Trophoblast cell (in vitro differentiated cells and primary cell): ENCODE data around the gene LGALS8.

Experiments used
- DNase-seq, 2 donors: peaks; one replicate each; pipeline ENCODE4 v3.0.0-alpha.2; 2016
- H2AFZ ChIP-seq: 2 replicates; pipeline ENCODE4 v1.6.1; 2013; ENCODE audit warnings: low read length, moderate library complexity, mild to moderate bottlenecking; ENCODE audit not compliant: insufficient read depth, poor library complexity
- H2AK5ac ChIP-seq: 2 replicates; pipeline ENCODE4 v1.6.1; 2013; ENCODE audit warnings: mild to moderate bottlenecking, low read length
- H2BK120ac ChIP-seq: 2 replicates; pipeline ENCODE4 v1.6.1; 2013; ENCODE audit warnings: low read length, mild to moderate bottlenecking, moderate library complexity; ENCODE audit not compliant: insufficient read depth, poor library complexity
- H2BK12ac ChIP-seq: 2 replicates; pipeline ENCODE4 v1.6.1; 2013; ENCODE audit warnings: mild to moderate bottlenecking, low read length, moderate library complexity
- H2BK5ac ChIP-seq: 2 replicates; pipeline ENCODE4 v1.6.1; 2013; ENCODE audit warnings: low read length, low read depth, moderate library complexity, mild to moderate bottlenecking; ENCODE audit not compliant: poor library complexity
- H3K14ac ChIP-seq: 2 replicates; pipeline ENCODE4 v1.6.1; 2013; ENCODE audit warnings: mild to moderate bottlenecking, low read length
- H3K18ac ChIP-seq: 2 replicates; pipeline ENCODE4 v1.6.1; 2013; ENCODE audit warnings: mild to moderate bottlenecking, low read length
- H3K23ac ChIP-seq: 2 replicates; pipeline ENCODE4 v1.6.1; 2013; ENCODE audit warnings: low read length
- H3K27ac ChIP-seq: 2 replicates; pipeline ENCODE4 v1.5.1; 2013; ENCODE audit warnings: low read depth, mild to moderate bottlenecking, inconsistent platforms, low read length, moderate library complexity
- H3K27me3 ChIP-seq: 2 replicates; pipeline ENCODE4 v1.6.1; 2013; ENCODE audit warnings: inconsistent platforms, mild to moderate bottlenecking, low read length, moderate library complexity; ENCODE audit not compliant: insufficient read depth
- H3K36me3 ChIP-seq, 2 experiments: 1 replicate in 1 of 2; 2 replicates in 1 of 2; pipeline ENCODE4 v1.6.1; 2013; ENCODE audit warnings: low read length in 2 of 2, mild to moderate bottlenecking in 2 of 2, moderate library complexity in 1 of 2; ENCODE audit not compliant: insufficient read depth in 2 of 2, control insufficient read depth in 1 of 2
- H3K4ac ChIP-seq: 2 replicates; pipeline ENCODE4 v1.6.1; 2013; ENCODE audit warnings: low read depth, mild to moderate bottlenecking, low read length, moderate library complexity
- H3K4me1 ChIP-seq, 2 experiments: 1 replicate in 1 of 2; 2 replicates in 1 of 2; pipeline ENCODE4 v1.6.1; 2013; ENCODE audit warnings: low read length in 2 of 2, mild to moderate bottlenecking in 2 of 2, moderate library complexity in 1 of 2; ENCODE audit not compliant: insufficient read depth in 2 of 2, control insufficient read depth in 1 of 2
- H3K4me2 ChIP-seq: 2 replicates; pipeline ENCODE4 v1.6.1; 2013; ENCODE audit warnings: inconsistent platforms, mild to moderate bottlenecking, low read length, moderate library complexity
- H3K4me3 ChIP-seq: 2 replicates; pipeline ENCODE4 v1.5.1; 2013; ENCODE audit warnings: mild to moderate bottlenecking, low read depth, low read length, inconsistent platforms
- H3K79me1 ChIP-seq: one replicate; pipeline ENCODE4 v1.6.1; 2013; ENCODE audit warnings: low read length
- H3K79me2 ChIP-seq: 2 replicates; pipeline ENCODE4 v1.6.1; 2013; ENCODE audit warnings: low read length, mild to moderate bottlenecking; ENCODE audit not compliant: control insufficient read depth, insufficient read depth, poor library complexity
- H3K9ac ChIP-seq: 2 replicates; pipeline ENCODE4 v1.6.1; 2013; ENCODE audit warnings: mild to moderate bottlenecking, low read length
- H3K9me3 ChIP-seq: 2 replicates; pipeline ENCODE4 v1.6.1; 2013; ENCODE audit warnings: low read depth, mild to moderate bottlenecking, control low read depth, inconsistent platforms, low read length; ENCODE audit not compliant: insufficient read depth
- H4K12ac ChIP-seq: 2 replicates; pipeline ENCODE4 v1.6.1; 2013; ENCODE audit warnings: low read depth, mild to moderate bottlenecking, low read length, moderate library complexity
- H4K8ac ChIP-seq: 2 replicates; pipeline ENCODE4 v1.6.1; 2013; ENCODE audit warnings: low read depth, mild to moderate bottlenecking, low read length, moderate library complexity
- H4K91ac ChIP-seq: one replicate; pipeline ENCODE4 v1.6.1; 2013; ENCODE audit warnings: low read depth, mild to moderate bottlenecking, low read length, moderate library complexity
- WGBS: extraction: QIAGEN DNeasy Blood & Tissue Kit; methylation state at CpG from one replicate; pipeline ENCODE4 v1.1.7; 2013; ENCODE audit warnings: missing lambda C conversion rate; ENCODE audit not compliant: insufficient read length, insufficient coverage; ENCODE audit errors: extremely low coverage; 5-methylcytosine and 5-hydroxymethylcytosine counted together

Gene LGALS8

DNA sequence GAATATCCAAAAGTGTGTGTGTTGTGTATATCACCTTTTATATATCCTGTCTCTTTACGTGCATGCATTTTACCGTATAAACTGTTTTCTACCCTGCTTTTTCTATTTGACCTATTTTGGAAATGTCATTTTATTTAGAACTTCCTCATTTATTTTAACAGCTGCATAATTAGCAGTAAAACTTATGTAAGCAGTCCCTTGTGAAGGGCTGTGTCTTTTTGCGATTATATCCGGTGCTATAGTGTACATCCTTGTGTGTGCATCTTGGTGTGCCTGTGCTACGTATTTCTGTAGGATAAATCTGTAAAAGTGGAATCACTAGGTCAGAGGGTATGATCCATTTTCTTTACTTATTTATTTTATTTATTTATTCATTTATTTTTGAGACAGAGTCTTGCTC, 7.2 kb downstream of the LGALS8 start:
- Histone ChIP-seq H3K79me1 (no peaks in the 10 kb centered on the region), H3K14ac (no peak overlapping the region), H3K18ac (no peak overlapping the region), H3K27me3 (no peaks in the 10 kb centered on the region), H2BK12ac (no peak overlapping the region), H2BK120ac (no peak overlapping the region), H3K27ac (no peak overlapping the region), H3K4me1 (peaks cover 0 to 5% of the 10 kb centered on the region in 2 experiments), H2AK5ac (no peak overlapping the region), H4K8ac (no peak overlapping the region), H3K36me3 (no peaks in the 10 kb centered on the region), H3K4me2 (no peak overlapping the region), H2BK5ac (no peak overlapping the region), H4K91ac (no peak overlapping the region), H2AFZ (no peak overlapping the region), H3K4ac (no peak overlapping the region), H3K9me3 (no peaks in the 10 kb centered on the region), H3K9ac (no peak overlapping the region), H3K23ac (no peak overlapping the region), H3K4me3 (no peak overlapping the region), H4K12ac (no peak overlapping the region), H3K79me2 (no peaks in the 10 kb centered on the region)
- WGBS: no CpG with 5 or more reads among the region's 5 CpGs
- no peak for DNase-seq

DNA sequence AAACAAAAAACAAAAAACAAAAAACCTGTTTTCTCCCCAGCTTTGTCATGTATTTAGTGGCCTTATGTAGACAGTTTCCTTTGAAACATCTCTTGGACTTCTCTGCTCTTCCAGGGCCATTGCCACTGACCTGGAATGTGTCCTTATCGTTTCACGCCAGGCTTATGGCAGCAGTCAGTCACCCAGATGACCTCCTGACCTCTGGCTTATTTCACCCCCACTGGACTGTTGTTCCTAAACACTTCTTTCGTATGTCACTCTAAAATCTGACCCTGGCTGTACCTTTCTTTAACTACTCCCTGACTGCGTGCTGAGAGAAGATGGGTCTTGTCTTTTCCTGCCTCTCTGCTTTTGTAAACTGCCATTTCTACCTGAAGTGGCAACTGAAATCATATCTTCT, 9.1 kb downstream of the LGALS8 start:
- Histone ChIP-seq H3K4me3 (no peak overlapping the region), H3K27ac (no peak overlapping the region), H3K36me3 (no peaks in the 10 kb centered on the region), H3K18ac (no peak overlapping the region), H3K4me1 (peaks cover 0 to 10% of the 10 kb centered on the region in 2 experiments), H3K79me2 (no peaks in the 10 kb centered on the region), H2BK12ac (no peak overlapping the region), H2AK5ac (no peak overlapping the region), H3K79me1 (no peaks in the 10 kb centered on the region), H3K23ac (no peak overlapping the region), H3K9me3 (no peaks in the 10 kb centered on the region), H3K27me3 (no peaks in the 10 kb centered on the region), H3K14ac (no peak overlapping the region), H4K8ac (no peak overlapping the region), H2BK120ac (no peak overlapping the region), H3K4ac (no peak overlapping the region), H4K12ac (no peak overlapping the region), H2AFZ (no peak overlapping the region), H4K91ac (no peak overlapping the region), H3K4me2 (no peak overlapping the region), H2BK5ac (no peak overlapping the region), H3K9ac (no peak overlapping the region)
- no peak for DNase-seq
- no CpG with 5 or more reads among the region's 4 CpGs for WGBS

DNA sequence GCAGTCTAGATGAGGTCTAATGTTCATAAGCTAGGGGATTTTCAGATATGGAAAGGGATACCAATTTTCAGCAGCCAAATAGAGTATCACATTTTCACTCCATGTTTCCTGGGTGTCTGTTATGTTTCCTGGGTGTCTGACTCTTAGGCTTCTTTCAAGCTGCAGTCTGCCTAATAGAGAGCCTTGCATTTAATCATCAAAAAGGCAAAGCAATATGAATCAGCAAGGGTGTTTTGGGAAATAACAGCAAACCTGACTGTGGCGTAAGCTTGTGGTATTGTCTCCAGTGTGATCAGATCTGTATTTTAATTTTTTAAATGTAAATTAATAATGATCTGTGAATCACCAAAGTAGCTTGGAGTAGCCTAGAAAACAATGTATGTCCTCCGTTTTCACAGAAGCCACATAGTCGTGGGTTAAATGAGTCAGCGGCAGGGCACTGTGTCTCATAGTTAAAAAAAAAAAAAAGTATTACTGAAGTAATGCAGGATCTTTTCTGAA, 10.4 kb downstream of the LGALS8 start:
- H3K14ac ChIP-seq: no peak overlapping the region
- no peak overlapping the region for H3K18ac ChIP-seq
- H2AK5ac ChIP-seq: no peak overlapping the region
- no peak overlapping the region for H3K27ac ChIP-seq
- no peak for DNase-seq
- no peak overlapping the region for H3K4ac ChIP-seq
- H2BK12ac ChIP-seq: no peak overlapping the region
- no peaks in the 10 kb centered on the region for H3K9me3 ChIP-seq
- H3K79me1 ChIP-seq: no peaks in the 10 kb centered on the region
- WGBS: no CpG with 5 or more reads among the region's 4 CpGs
- peaks cover 0 to 10% of the 10 kb centered on the region in 2 experiments for H3K4me1 ChIP-seq
- no peak overlapping the region for H4K91ac ChIP-seq
- no peak overlapping the region for H3K4me2 ChIP-seq
- H4K8ac ChIP-seq: no peak overlapping the region
- no peak overlapping the region for H3K4me3 ChIP-seq
- no peak overlapping the region for H4K12ac ChIP-seq
- H3K23ac ChIP-seq: no peak overlapping the region
- H2BK5ac ChIP-seq: no peak overlapping the region
- no peak overlapping the region for H2BK120ac ChIP-seq
- H3K36me3 ChIP-seq: peaks cover 3 to 8% of the 10 kb centered on the region in 2 experiments
- no peaks in the 10 kb centered on the region for H3K27me3 ChIP-seq
- no peak overlapping the region for H3K9ac ChIP-seq
- H3K79me2 ChIP-seq: no peaks in the 10 kb centered on the region
- H2AFZ ChIP-seq: no peak overlapping the region

DNA sequence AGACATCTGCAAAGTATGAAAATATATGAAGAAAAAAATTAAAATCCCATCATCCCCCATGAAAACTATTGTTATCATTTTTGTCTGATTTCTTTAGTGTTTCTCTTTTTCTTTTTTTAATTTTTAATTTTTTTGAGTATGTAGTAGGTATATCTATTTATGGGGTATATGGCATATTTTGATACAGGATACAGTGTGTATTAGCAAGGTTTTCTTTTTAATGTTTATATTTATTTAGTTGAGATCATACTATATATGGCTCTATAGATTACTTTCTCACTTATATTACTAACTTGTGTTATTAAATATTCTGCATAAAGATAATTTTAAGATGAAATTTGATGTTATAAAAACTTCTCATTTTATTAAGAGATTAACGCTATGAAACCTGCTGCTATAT, 11.4 kb downstream of the LGALS8 start:
- H4K91ac ChIP-seq: no peak overlapping the region
- H3K14ac ChIP-seq: no peak overlapping the region
- H3K4me1 ChIP-seq: peaks cover 0 to 10% of the 10 kb centered on the region in 2 experiments
- no peaks in the 10 kb centered on the region for H3K9me3 ChIP-seq
- no peak overlapping the region for H4K12ac ChIP-seq
- H4K8ac ChIP-seq: no peak overlapping the region
- no CpG with 5 or more reads among the region's 1 CpG for WGBS
- H3K36me3 ChIP-seq: peaks cover 7 to 16% of the 10 kb centered on the region in 2 experiments
- no peak overlapping the region for H2AK5ac ChIP-seq
- H2AFZ ChIP-seq: no peak overlapping the region
- no peak for DNase-seq
- H3K23ac ChIP-seq: no peak overlapping the region
- H3K27ac ChIP-seq: no peak overlapping the region
- no peaks in the 10 kb centered on the region for H3K79me1 ChIP-seq
- no peaks in the 10 kb centered on the region for H3K79me2 ChIP-seq
- H2BK5ac ChIP-seq: no peak overlapping the region
- H3K4ac ChIP-seq: no peak overlapping the region
- H3K27me3 ChIP-seq: no peaks in the 10 kb centered on the region
- no peak overlapping the region for H3K9ac ChIP-seq
- H3K4me3 ChIP-seq: no peak overlapping the region
- H3K4me2 ChIP-seq: no peak overlapping the region
- no peak overlapping the region for H3K18ac ChIP-seq
- no peak overlapping the region for H2BK12ac ChIP-seq
- H2BK120ac ChIP-seq: no peak overlapping the region
